Measurements from ENCODE around the gene SLC6A17. TPM values are rescaled to one million over a fixed set of nuclear protein-coding genes. Genes with fewer than 3 reads are reported as not detected.

The SLC6A17 gene
- total and polyA plus RNA-seq, 2 donors (not counting 3 experiments of a cell fraction or from before 2014, with no cell fraction given) = 0.03 TPM; not detected in 1

- no peak overlapping the region for H3K27ac ChIP-seq (ENCODE audit: insufficient read depth, low read depth, low read length)
- no peak overlapping the region for H3K9ac ChIP-seq (replicated peaks; ENCODE audit: extremely low read depth, insufficient read depth, low read length)
- intact Hi-C loops (cut with micrococcal nuclease) = no loop called here
- CTCF ChIA-PET = interaction anchor here (1.4 kb wide), 1 partner anchor 41 kb away, joined by 5 read pairs; no protein-coding TSS in a partner anchor
- H3K36me3 ChIP-seq (ENCODE audit: control insufficient read depth in 2 of 2, extremely low read depth in 1 of 2, insufficient read depth in 2 of 2, low read length in 2 of 2) = no peaks in the 10 kb centered on the region
- H3K4me3 ChIP-seq (replicated peaks in 1 of 3; ENCODE audit: insufficient read depth in 1 of 3, low read depth in 1 of 3, low read length in 3 of 3) = no peak overlapping the region
- DNase-seq (ENCODE audit: low read depth, low spot score) (no peak), FAIRE-seq (no peak)
- dilution Hi-C loops (cut with MboI; ENCODE audit: extremely low pct_ligation_motif_present, low sequenced_read_pairs) = no loop called here
- H3K9me1 ChIP-seq (replicated peaks; ENCODE audit: control insufficient read depth, extremely low read depth, insufficient read depth, low read length) = no peaks in the 10 kb centered on the region
- H3K79me2 ChIP-seq (ENCODE audit: control insufficient read depth, insufficient read depth, low read length) = no peaks in the 10 kb centered on the region
- H3K4me1 ChIP-seq (ENCODE audit: control insufficient read depth, extremely low read depth, insufficient read depth, low read length) = no peaks in the 10 kb centered on the region
- BruUV-seq (replicated peaks) = no TSS peak
- no peaks in the 10 kb centered on the region for H4K20me1 ChIP-seq (replicated peaks; ENCODE audit: control insufficient read depth, extremely low read depth, insufficient read depth, low read length)
- TF ChIP-seq POLR2A (IDR thresholded peaks at IDR 0.05; ENCODE audit: low read depth, low read length) (no peak), POLR2AphosphoS5 (IDR thresholded peaks at IDR 0.05; ENCODE audit: insufficient read depth, low read depth, low read length) (no peak), MAX (IDR thresholded peaks at IDR 0.05; ENCODE audit: insufficient read depth, insufficient read length) (no peak), CTCF (IDR thresholded peaks at IDR 0.05; ENCODE audit: extremely low read depth in 1 of 2, insufficient read depth in 1 of 2, low read depth in 1 of 2, low read length in 2 of 2) (no peak), JUN (IDR thresholded peaks at IDR 0.05; ENCODE audit: borderline replicate concordance, insufficient read depth, insufficient read length, low read depth) (no peak), GATA2 (IDR thresholded peaks at IDR 0.05; ENCODE audit: insufficient read depth, insufficient read length, low read depth, low read length) (no peak)
- no peaks in the 10 kb centered on the region for H3K27me3 ChIP-seq (ENCODE audit: control insufficient read depth in 2 of 2, insufficient read depth in 2 of 2, low read length in 2 of 2)
- H3K4me2 ChIP-seq (ENCODE audit: insufficient read depth, low read length) = no peak overlapping the region
- no peak overlapping the region for H2AFZ ChIP-seq (ENCODE audit: low read depth, low read length)
- no peaks in the 10 kb centered on the region for H3K9me3 ChIP-seq (replicated peaks; ENCODE audit: control insufficient read depth, insufficient read depth, low read length)
- POLR2A ChIA-PET = no interaction called here
Observed at GRCh38 chr1:110248746-110249145, 98.5 kb downstream of the SLC6A17 start.

- dilution Hi-C loops (cut with MboI; ENCODE audit: extremely low pct_ligation_motif_present, low sequenced_read_pairs) = no loop called here
- H3K9me3 ChIP-seq (replicated peaks; ENCODE audit: control insufficient read depth, insufficient read depth, low read length) = no peaks in the 10 kb centered on the region
- H3K27me3 ChIP-seq (ENCODE audit: control insufficient read depth in 2 of 2, insufficient read depth in 2 of 2, low read length in 2 of 2) = no peaks in the 10 kb centered on the region
- no peaks in the 10 kb centered on the region for H3K4me1 ChIP-seq (ENCODE audit: control insufficient read depth, extremely low read depth, insufficient read depth, low read length)
- no peaks in the 10 kb centered on the region for H3K79me2 ChIP-seq (ENCODE audit: control insufficient read depth, insufficient read depth, low read length)
- intact Hi-C loops (cut with micrococcal nuclease) = no loop called here
- ChIA-PET CTCF (interaction anchor here (1.4 kb wide), 1 partner anchor 41 kb away, joined by 5 read pairs; no protein-coding TSS in a partner anchor), POLR2A (no interaction called here)
- H3K9me1 ChIP-seq (replicated peaks; ENCODE audit: control insufficient read depth, extremely low read depth, insufficient read depth, low read length) = no peaks in the 10 kb centered on the region
- H3K4me2 ChIP-seq (ENCODE audit: insufficient read depth, low read length) = no peak overlapping the region
- H3K27ac ChIP-seq (ENCODE audit: insufficient read depth, low read depth, low read length) = no peak overlapping the region
- H3K9ac ChIP-seq (replicated peaks; ENCODE audit: extremely low read depth, insufficient read depth, low read length) = no peak overlapping the region
- no TSS peak for BruUV-seq (replicated peaks)
- H2AFZ ChIP-seq (ENCODE audit: low read depth, low read length) = no peak overlapping the region
- no peak overlapping the region for H3K4me3 ChIP-seq (replicated peaks in 1 of 3; ENCODE audit: insufficient read depth in 1 of 3, low read depth in 1 of 3, low read length in 3 of 3)
- no peaks in the 10 kb centered on the region for H3K36me3 ChIP-seq (ENCODE audit: control insufficient read depth in 2 of 2, extremely low read depth in 1 of 2, insufficient read depth in 2 of 2, low read length in 2 of 2)
- DNase-seq (ENCODE audit: low read depth, low spot score) = no peak
- TF ChIP-seq POLR2A (IDR thresholded peaks at IDR 0.05; ENCODE audit: low read depth, low read length) = no peak
- TF ChIP-seq FOS (IDR thresholded peaks at IDR 0.05; ENCODE audit: borderline replicate concordance, insufficient read depth, low read length) = no peak
- TF ChIP-seq POLR2AphosphoS5 (IDR thresholded peaks at IDR 0.05; ENCODE audit: insufficient read depth, low read depth, low read length) = no peak
- TF ChIP-seq CTCF (IDR thresholded peaks at IDR 0.05; ENCODE audit: extremely low read depth in 1 of 2, insufficient read depth in 1 of 2, low read depth in 1 of 2, low read length in 2 of 2) = no peak
- TF ChIP-seq JUN (IDR thresholded peaks at IDR 0.05; ENCODE audit: borderline replicate concordance, insufficient read depth, insufficient read length, low read depth) = no peak
- TF ChIP-seq GATA2 (IDR thresholded peaks at IDR 0.05; ENCODE audit: insufficient read depth, insufficient read length, low read depth, low read length) = no peak
- TF ChIP-seq MAX (IDR thresholded peaks at IDR 0.05; ENCODE audit: insufficient read depth, insufficient read length) = no peak
- no peak for TF ChIP-seq MYC (IDR thresholded peaks at IDR 0.05; ENCODE audit: low read depth, low read length)
- no peak for TF ChIP-seq EZH2 (IDR thresholded peaks at IDR 0.05; ENCODE audit: borderline replicate concordance, low read depth, low read length, severe bottlenecking)
- no peaks in the 10 kb centered on the region for H4K20me1 ChIP-seq (replicated peaks; ENCODE audit: control insufficient read depth, extremely low read depth, insufficient read depth, low read length)
- no peak for FAIRE-seq
Observed at GRCh38 chr1:110249256-110249655, 99.0 kb downstream of the SLC6A17 start.
